GM23338 (cell line): ENCODE measurements around the gene TMEM121. TPM values are rescaled to one million over a fixed set of nuclear protein-coding genes. Genes with fewer than 3 reads are reported as not detected.
"Not testable (repeated sequence)": the region's sequence is repeated elsewhere in the genome, so short reads cannot be mapped to it uniquely, and the experiment has no call there.

Experiments
- ATAC-seq: fragments of 200-7000 bp; cut with Tn5 transposase; 3 replicates; pipeline ENCODE4 v1.9.1; 2020
- DNase-seq: peaks from one replicate; pipeline ENCODE4 v3.0.0-alpha.2; 2015; ENCODE audit warnings: low spot score
- H2AFZ ChIP-seq: fragments of 200-600 bp; sonication (generic); 2 replicates; pipeline ENCODE4 v1.8.0; 2016; ENCODE audit warnings: antibody characterized with exemption, mild to moderate bottlenecking, moderate library complexity
- H3F3A ChIP-seq: fragments of 200-600 bp; sonication (generic); replicated peaks from 2 replicates; pipeline ENCODE4 v1.8.0; 2017; ENCODE audit warnings: antibody characterized with exemption, mixed run types, low read depth
- H3K27ac ChIP-seq: fragments of 200-600 bp; sonication (generic); 2 replicates; pipeline ENCODE4 v1.6.1; 2016; ENCODE audit warnings: low read depth
- H3K27me3 ChIP-seq: fragments of 200-600 bp; sonication (generic); 2 replicates; pipeline ENCODE4 v1.8.0; 2016; ENCODE audit warnings: mild to moderate bottlenecking, mixed run types, moderate library complexity; ENCODE audit not compliant: insufficient read depth
- H3K36me3 ChIP-seq: fragments of 200-600 bp; sonication (generic); 2 replicates; pipeline ENCODE4 v1.8.0; 2016; ENCODE audit warnings: mild to moderate bottlenecking; ENCODE audit not compliant: insufficient read depth
- H3K4me1 ChIP-seq: fragments of 200-600 bp; sonication (generic); 2 replicates; pipeline ENCODE4 v1.8.0; 2016; ENCODE audit warnings: mild to moderate bottlenecking, moderate library complexity; ENCODE audit not compliant: insufficient read depth
- H3K4me2 ChIP-seq: fragments of 200-600 bp; sonication (generic); 2 replicates; pipeline ENCODE4 v1.7.1; 2017; ENCODE audit warnings: mixed run types
- H3K4me3 ChIP-seq: fragments of 200-600 bp; sonication (generic); 2 replicates; pipeline ENCODE4 v1.6.1; 2016; ENCODE audit warnings: mixed run types
- H3K79me2 ChIP-seq: fragments of 200-600 bp; sonication (generic); replicated peaks from 2 replicates; pipeline ENCODE4 v1.8.0; 2017; ENCODE audit warnings: mild to moderate bottlenecking; ENCODE audit not compliant: insufficient read depth
- H3K9me2 ChIP-seq: fragments of 200-600 bp; sonication (generic); 2 replicates; pipeline ENCODE4 v1.8.0; 2017; ENCODE audit not compliant: insufficient read depth
- H4K20me1 ChIP-seq: fragments of 200-600 bp; sonication (generic); replicated peaks from 2 replicates; pipeline ENCODE4 v1.8.0; 2017; ENCODE audit warnings: mild to moderate bottlenecking; ENCODE audit not compliant: insufficient read depth
- H3K27ac Mint-ChIP-seq: 2 replicates; pipeline ENCODE4 v1.8.0; 2020; ENCODE audit warnings: inconsistent platforms, mild to moderate bottlenecking, moderate library complexity, mixed read lengths
- H3K27me3 Mint-ChIP-seq: 3 replicates; pipeline ENCODE4 v1.8.0; 2022; ENCODE audit warnings: low read depth, mild to moderate bottlenecking, moderate library complexity, mixed read lengths, inconsistent platforms; ENCODE audit not compliant: insufficient read depth, poor library complexity
- H3K36me3 Mint-ChIP-seq: 3 replicates; pipeline ENCODE4 v1.8.0; 2021; ENCODE audit warnings: low read depth, mild to moderate bottlenecking, inconsistent platforms, moderate library complexity, mixed read lengths
- H3K4me1 Mint-ChIP-seq: 3 replicates; pipeline ENCODE4 v1.8.0; 2020; ENCODE audit warnings: mild to moderate bottlenecking, inconsistent platforms, mixed read lengths
- H3K4me3 Mint-ChIP-seq: 3 replicates; pipeline ENCODE4 v1.8.0; 2021; ENCODE audit warnings: moderate library complexity, mild to moderate bottlenecking, inconsistent platforms, mixed read lengths
- H3K9me3 Mint-ChIP-seq: 3 replicates; pipeline ENCODE4 v1.8.0; 2020; ENCODE audit warnings: moderate library complexity, mild to moderate bottlenecking, inconsistent platforms, mixed read lengths
- CREB1 ChIP-seq: fragments of 250-450 bp; sonication (Bioruptor Pico); IDR thresholded peaks from 2 replicates; pipeline ENCODE4 v1.5.0; 2020; ENCODE audit warnings: low read depth, mild to moderate bottlenecking, moderate library complexity
- EZH2 ChIP-seq: fragments of 200-600 bp; sonication (generic); IDR thresholded peaks from one replicate; pipeline ENCODE4 v1.8.0; 2017; ENCODE audit warnings: antibody characterized with exemption, mild to moderate bottlenecking, low read depth; ENCODE audit not compliant: unreplicated experiment
- STAT1 ChIP-seq: IDR thresholded peaks from one replicate; pipeline ENCODE4 v1.6.1; 2016; ENCODE audit warnings: antibody characterized with exemption; ENCODE audit not compliant: unreplicated experiment
- ZNF331 ChIP-seq: fragments of 250-450 bp; sonication (Bioruptor Pico); IDR thresholded peaks from 2 replicates; pipeline ENCODE4 v1.5.0; 2020; ENCODE audit warnings: low read depth, mild to moderate bottlenecking, moderate library complexity
- polyA plus RNA-seq: library from polyadenylated mRNA; unstranded; fragments of >200 nt; fragmentation: Nextera tagmentation; extraction: Ambion mirVana; gene quantifications from 2 replicates; pipeline ENCODE4 v1.2.1, GENCODE V29; 2016
- total RNA-seq: library from RNA; depleted of rRNA; stranded (reverse); fragments of >200 nt; shearing (Covaris generic); gene quantifications from 2 replicates; pipeline ENCODE4 v1.2.3, GENCODE V29; 2014
- TF ChIP-seq, protein P1 (sequence below): IDR thresholded peaks from 2 replicates; pipeline ENCODE4 v1.6.1; 2016; ENCODE audit warnings: antibody characterized with exemption
- TF ChIP-seq, protein P2 (sequence below): IDR thresholded peaks from one replicate; pipeline ENCODE4 v1.6.1; 2018; ENCODE audit warnings: antibody characterized with exemption; ENCODE audit not compliant: unreplicated experiment

Gene TMEM121
- total and polyA plus RNA-seq, 2 experiments from 2014 or later = 0.13 to 1.3 TPM

DNA sequence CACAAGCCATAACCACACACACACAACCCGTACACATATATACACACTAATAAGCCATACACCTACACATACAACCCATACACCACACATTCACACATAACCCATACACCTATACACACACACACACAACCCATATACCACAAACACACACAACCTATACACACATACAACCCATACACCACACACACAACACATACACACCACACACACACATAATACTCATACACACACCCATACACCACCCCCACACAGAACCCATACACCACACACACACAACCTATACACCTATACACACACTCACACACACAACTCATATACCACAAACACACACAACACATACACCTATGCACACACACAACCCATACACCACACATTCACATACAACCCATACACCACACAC lies 44.1 kb downstream of the TMEM121 start (continued):
- TF ChIP-seq CREB1 (no peak), EZH2 (no peak), STAT1 (no peak), ZNF331 (CRISPR knock-in tag) (no peak)
- TF ChIP-seq, protein P1, sequence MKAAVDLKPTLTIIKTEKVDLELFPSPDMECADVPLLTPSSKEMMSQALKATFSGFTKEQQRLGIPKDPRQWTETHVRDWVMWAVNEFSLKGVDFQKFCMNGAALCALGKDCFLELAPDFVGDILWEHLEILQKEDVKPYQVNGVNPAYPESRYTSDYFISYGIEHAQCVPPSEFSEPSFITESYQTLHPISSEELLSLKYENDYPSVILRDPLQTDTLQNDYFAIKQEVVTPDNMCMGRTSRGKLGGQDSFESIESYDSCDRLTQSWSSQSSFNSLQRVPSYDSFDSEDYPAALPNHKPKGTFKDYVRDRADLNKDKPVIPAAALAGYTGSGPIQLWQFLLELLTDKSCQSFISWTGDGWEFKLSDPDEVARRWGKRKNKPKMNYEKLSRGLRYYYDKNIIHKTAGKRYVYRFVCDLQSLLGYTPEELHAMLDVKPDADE = no peak
- TF ChIP-seq, protein P2, sequence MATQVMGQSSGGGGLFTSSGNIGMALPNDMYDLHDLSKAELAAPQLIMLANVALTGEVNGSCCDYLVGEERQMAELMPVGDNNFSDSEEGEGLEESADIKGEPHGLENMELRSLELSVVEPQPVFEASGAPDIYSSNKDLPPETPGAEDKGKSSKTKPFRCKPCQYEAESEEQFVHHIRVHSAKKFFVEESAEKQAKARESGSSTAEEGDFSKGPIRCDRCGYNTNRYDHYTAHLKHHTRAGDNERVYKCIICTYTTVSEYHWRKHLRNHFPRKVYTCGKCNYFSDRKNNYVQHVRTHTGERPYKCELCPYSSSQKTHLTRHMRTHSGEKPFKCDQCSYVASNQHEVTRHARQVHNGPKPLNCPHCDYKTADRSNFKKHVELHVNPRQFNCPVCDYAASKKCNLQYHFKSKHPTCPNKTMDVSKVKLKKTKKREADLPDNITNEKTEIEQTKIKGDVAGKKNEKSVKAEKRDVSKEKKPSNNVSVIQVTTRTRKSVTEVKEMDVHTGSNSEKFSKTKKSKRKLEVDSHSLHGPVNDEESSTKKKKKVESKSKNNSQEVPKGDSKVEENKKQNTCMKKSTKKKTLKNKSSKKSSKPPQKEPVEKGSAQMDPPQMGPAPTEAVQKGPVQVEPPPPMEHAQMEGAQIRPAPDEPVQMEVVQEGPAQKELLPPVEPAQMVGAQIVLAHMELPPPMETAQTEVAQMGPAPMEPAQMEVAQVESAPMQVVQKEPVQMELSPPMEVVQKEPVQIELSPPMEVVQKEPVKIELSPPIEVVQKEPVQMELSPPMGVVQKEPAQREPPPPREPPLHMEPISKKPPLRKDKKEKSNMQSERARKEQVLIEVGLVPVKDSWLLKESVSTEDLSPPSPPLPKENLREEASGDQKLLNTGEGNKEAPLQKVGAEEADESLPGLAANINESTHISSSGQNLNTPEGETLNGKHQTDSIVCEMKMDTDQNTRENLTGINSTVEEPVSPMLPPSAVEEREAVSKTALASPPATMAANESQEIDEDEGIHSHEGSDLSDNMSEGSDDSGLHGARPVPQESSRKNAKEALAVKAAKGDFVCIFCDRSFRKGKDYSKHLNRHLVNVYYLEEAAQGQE = no peak

- H3F3A ChIP-seq, H3K9me2 ChIP-seq, H3K4me1 ChIP-seq, H3K4me1 Mint-ChIP-seq, H3K4me2 ChIP-seq, H2AFZ ChIP-seq, H3K4me3 Mint-ChIP-seq, H3K27ac Mint-ChIP-seq, DNase-seq, H4K20me1 ChIP-seq, H3K36me3 ChIP-seq, H3K27ac ChIP-seq, H3K4me3 ChIP-seq, H3K27me3 ChIP-seq, H3K79me2 ChIP-seq, ATAC-seq: not testable (repeated sequence)
- H3K36me3 Mint-ChIP-seq = peaks cover 44% of the 10 kb centered on the region
- H3K27me3 Mint-ChIP-seq = peaks cover 11% of the 10 kb centered on the region
- H3K9me3 Mint-ChIP-seq = peaks cover 61% of the 10 kb centered on the region
These were observed 45.0 kb downstream of the TMEM121 start for GRCh38 chr14:105571181-105571951.

GRCh38 chr14:105572063-105572462 lies 45.7 kb downstream of the TMEM121 start:
- not testable (repeated sequence) for H3K4me1 ChIP-seq, H3K4me3 ChIP-seq, ATAC-seq, H3K79me2 ChIP-seq, H3K9me2 ChIP-seq, H3F3A ChIP-seq, H3K4me1 Mint-ChIP-seq, H3K27ac ChIP-seq, H3K4me2 ChIP-seq, H2AFZ ChIP-seq, H4K20me1 ChIP-seq, H3K36me3 ChIP-seq, DNase-seq, H3K27me3 ChIP-seq, H3K4me3 Mint-ChIP-seq, H3K27ac Mint-ChIP-seq
- Mint-ChIP-seq H3K36me3 (peaks cover 50% of the 10 kb centered on the region), H3K27me3 (peaks cover 17% of the 10 kb centered on the region), H3K9me3 (peaks cover 66% of the 10 kb centered on the region)

DNA sequence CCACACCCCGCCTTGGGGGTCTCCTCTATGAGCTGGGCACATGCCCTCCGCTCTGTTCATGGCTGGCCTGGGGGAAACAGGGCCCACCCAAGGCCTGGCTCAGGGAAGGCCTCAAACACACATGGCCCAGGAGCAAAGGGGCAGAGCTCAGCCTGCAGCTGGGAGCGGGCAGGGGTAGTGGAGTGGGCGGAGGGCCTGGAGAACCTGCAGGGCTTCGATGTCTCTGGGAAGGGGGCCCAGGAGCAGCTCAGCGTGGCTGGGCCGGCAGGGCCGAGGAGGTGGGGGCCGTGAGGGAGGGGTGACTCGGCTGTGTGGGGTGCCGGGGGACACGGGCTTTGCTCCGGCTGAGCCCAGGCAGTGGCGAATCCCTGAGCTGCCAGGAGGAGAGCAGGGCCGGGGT lies 47.5 kb downstream of the TMEM121 start:
- not testable (repeated sequence) for H3K4me3 Mint-ChIP-seq, H2AFZ ChIP-seq, ATAC-seq, H3K4me1 Mint-ChIP-seq, H3K4me1 ChIP-seq, H3K27ac ChIP-seq, DNase-seq, H3K36me3 ChIP-seq, H3K4me3 ChIP-seq, H4K20me1 ChIP-seq, H3K4me2 ChIP-seq, H3K27me3 ChIP-seq, H3K9me2 ChIP-seq, H3K79me2 ChIP-seq, H3K27ac Mint-ChIP-seq
- H3K27me3 Mint-ChIP-seq = peaks cover 27% of the 10 kb centered on the region
- peaks cover 52% of the 10 kb centered on the region for H3K36me3 Mint-ChIP-seq
- H3F3A ChIP-seq = peaks cover 19% of the 10 kb centered on the region
- H3K9me3 Mint-ChIP-seq = peaks cover 64% of the 10 kb centered on the region

- H3K4me3 Mint-ChIP-seq, H3K4me2 ChIP-seq, H3K27ac Mint-ChIP-seq, H3K4me1 Mint-ChIP-seq, H3K4me1 ChIP-seq, H2AFZ ChIP-seq, H3K36me3 ChIP-seq, DNase-seq, H3K27ac ChIP-seq, H4K20me1 ChIP-seq, H3K4me3 ChIP-seq, H3K27me3 ChIP-seq, H3K9me2 ChIP-seq, H3K79me2 ChIP-seq, ATAC-seq: not testable (repeated sequence)
- Mint-ChIP-seq H3K9me3 (peaks cover 58% of the 10 kb centered on the region), H3K36me3 (peaks cover 46% of the 10 kb centered on the region), H3K27me3 (peaks cover 25% of the 10 kb centered on the region)
- H3F3A ChIP-seq = peaks cover 19% of the 10 kb centered on the region
These were observed 48.0 kb downstream of the TMEM121 start for GRCh38 chr14:105574411-105574810.
